ENCODE results near the gene CPT1C.
A peak's percentile ranks its signal among the peaks of the same experiment; 100 is the strongest.

The CPT1C gene

DNA sequence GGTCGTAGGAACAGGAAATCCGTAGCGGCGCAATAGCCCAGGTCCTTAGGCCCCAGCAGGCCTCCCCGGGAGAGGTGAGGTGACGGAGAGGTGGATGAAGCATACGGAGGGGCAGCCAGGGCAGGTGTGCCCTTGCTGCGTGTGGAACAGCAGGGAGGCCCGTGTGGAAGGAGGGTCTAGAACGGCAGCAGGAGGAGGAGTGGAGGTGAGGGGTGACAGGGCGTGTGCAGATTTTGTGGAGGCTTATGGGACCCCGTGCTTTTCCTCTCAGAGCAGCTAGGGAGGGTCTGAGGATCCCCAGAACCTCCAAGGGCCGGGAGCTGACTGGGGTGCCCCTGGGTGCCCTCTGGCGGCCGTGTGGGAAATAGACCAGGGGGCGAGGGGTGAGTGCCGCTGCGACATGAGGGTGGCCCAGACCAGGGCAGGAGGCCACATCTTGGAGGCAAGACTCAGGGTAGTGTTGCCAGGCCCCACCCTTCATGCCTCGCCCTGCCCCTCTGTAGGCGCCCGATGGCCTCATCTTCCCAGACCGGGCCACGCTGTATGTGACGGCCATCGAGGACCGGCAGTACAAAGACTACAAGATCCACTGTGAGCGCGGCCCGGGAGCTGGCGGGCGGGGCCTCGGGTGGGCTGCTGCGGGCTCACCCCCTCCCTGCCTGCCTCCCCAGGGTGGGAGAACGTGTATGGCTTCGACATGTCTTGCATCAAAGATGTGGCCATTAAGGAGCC is 6.5 kb upstream of the CPT1C start:
- no peak for DNase-seq

DNA sequence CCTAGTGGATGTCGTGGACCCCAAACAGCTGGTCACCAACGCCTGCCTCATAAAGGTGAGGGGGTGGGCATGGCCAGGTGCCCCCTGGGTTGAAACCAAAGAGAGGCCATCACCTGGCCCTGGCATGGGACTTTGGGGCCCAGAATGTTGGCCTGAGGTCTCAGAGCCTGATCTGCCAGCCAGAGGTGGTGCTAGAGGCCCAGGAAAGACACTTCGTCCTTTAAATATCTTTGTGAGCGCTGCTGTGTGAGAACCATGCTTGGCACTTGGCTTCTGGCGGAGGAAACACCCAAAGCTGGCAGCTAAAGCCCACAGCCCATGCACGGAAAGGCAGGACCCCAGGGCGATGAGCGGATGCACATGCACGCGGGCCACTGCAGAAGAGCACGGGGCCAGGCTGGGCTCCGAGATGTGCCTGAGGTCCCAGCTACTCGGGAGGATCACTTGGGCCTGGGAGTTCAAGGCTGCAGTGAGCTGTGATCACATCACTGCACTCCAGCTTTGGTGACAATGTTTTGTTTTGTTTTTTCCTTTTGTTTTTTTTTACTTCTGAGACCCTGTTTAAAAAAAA is 5.8 kb upstream of the CPT1C start:
- DNase-seq = no peak

DNA sequence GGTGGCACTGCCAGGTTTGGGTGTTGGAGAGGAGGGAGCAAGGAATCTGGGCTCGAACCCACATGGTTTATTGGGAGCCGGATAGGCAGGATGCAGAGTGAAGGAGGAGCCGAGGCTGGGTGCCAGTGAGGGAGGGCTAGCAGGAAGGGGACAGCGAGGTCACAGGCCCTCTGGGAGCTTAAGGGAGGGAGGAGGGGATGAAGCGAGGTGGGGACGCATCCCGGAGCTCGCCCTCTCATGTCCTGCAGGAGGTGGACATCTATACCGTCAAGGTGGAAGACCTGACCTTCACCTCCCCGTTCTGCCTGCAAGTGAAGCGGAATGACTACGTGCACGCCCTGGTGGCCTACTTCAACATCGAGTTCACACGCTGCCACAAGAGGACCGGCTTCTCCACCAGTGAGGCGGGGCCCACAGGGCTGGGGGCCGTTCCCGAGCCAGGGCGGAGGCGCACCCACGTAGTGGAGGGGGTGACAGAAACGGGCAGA is 5.0 kb upstream of the CPT1C start:
- DNase-seq = no peak

DNA sequence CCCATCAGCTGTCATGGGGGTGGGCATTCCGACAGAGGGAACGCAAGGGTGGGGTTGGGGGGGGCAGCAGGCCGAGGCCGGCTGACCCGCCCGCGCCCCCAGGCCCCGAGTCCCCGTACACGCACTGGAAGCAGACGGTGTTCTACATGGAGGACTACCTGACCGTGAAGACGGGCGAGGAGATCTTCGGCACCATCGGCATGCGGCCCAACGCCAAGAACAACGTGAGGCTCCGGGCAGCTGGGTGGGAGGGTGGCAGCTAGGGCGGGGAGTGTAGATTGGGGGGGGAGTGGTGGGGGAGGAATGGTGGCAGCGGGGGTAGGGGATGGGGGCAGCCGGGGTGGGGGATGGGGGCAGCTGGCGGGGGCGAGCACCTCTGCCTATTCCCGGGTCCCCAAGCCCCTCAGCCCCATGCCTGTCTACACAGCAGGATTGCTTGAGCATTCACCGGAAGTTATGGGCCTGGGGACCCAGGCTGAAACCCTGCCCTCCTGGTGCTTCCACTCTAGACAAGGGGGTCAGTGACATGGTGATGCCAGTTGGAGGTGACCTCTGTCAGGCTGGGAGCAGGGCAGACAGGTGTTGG is 4.3 kb upstream of the CPT1C start:
- no peak for DNase-seq

DNA sequence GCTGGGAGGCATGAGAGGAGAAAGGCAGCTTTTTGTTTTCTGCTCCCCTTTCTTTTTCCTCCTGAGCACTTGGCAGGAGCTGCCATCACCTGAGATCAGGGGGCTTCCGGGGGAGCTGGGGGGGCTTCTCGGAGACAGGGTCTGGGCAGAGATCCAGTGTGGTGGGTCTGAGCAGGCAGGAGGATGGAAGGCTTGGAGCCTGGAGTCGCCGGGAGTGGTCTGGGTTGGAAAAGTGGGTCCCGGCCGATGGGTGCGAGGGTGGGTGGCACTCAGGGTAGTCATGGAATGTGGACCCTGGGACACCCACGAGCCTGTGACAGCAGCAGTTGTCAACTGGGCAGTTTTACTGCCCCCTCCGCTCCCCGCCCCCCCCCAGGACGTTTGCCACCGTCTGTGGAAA is 3.8 kb upstream of the CPT1C start:
- no peak for DNase-seq

DNA sequence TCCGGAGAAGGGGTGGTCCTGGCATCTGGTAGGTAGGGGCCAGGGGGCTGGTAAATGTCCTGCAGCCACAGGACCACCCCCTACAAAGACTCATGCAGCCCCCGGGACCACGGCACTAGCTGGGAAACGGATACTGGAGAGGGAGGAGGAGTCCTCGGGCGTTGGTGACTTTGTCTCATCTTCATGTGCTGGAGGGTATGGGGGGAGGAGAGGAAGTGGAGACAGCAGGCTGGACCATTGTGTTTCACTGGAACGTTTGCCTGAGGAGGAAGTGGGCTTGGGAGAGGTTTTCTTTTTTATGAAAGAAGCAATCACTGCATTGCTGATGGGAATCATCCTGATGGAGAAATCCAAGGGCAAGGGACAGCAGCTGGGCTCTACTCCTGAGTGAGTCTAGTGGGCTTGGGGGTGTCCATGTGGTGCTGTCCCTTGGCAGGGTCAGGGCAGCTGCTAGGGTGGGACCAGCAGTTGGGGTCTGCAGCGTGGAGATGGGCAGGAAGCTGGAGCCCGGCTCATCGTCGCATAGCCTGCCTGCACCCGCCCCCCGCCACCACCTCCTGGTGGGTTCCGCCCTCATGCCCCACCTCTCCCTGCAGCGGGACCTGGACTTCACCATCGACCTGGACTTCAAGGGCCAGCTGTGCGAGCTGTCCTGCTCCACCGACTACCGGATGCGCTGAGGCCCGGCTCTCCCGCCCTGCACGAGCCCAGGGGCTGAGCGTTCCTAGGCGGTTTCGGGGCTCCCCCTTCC is 3.2 kb upstream of the CPT1C start:
- DNase-seq = no peak

DNA sequence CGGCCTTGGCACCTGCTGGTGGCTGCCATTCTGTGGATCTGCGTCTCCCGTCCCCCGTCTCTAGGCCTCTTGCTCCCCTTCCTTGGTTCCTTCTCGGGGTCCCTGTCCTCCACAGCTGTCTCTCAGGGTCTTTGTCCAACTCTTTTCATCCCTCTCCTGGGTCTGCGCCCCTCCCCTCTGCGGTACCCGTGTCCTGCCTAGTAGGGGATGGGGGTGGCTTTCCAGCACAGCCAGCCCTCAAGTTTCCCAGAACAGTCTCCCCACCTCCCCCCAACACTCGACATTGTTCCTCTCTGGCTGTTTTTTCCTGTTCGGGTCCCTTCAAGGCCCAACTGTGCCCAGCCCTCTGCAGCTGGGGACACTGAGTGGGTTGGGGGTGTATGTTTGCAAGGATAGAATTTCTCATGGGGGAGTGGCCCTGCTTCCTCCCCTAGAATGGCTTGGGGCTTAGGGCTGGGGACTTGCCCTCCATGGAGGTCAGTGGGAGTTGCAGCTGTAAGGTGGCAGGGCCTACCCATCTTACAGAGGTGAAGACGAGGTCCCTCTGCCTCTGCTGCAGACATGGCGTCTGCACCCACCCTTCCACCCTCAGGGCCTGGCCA is 2.3 kb upstream of the CPT1C start:
- DNase-seq = no peak

DNA sequence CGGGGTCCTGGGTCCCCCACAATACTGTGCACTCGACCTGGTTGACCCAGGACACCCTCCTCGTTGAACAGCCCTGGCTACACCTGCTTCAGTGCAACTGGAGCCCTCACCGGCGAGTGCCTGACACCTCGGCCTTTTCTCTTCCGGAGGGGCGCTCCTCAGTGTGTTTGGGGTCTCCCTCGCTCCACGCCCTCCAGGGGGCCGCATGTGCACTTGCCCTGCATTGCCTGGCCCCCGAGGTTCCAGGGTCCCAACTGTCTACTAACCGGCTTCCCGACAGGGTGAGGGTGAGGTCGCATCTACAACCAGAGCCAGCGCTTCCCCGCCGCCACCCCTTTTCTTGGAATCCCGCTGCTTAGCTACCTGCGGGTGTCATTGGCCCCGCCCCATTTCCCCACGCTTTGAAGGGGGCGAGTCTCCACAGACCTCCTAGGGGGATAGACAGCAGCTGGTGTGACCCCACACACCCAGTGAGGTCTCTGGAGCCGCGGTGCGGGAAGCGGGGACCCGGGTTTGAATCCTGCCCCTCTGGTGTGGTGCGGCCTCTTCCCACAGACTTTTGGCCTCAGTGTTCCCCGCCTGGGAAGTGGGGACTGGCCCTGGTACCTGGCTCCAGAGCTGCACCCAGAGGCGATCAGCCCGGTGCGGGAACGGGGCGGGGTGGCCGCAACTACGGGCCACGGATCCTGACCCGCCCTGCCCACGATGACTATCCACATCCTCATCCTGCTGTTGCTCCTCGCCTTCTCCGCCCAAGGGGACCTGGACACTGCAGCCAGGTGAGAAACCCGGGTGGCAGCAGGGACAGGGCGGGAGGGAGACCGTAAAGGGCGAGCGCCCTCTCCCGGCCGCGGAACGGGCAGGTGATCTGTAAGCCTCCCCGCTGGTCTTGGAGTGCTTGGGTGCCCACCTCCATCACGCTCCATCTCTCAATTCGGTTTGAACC is 1.5 kb upstream of the CPT1C start, which contains the start of gene ADM5:
TSS of gene ADM5 (plus strand) at position 462 of the 946 bp plus-strand sequence. CDS start at position 706, 244 bp downstream.
- DNase-seq = peak; percentile 44

DNA sequence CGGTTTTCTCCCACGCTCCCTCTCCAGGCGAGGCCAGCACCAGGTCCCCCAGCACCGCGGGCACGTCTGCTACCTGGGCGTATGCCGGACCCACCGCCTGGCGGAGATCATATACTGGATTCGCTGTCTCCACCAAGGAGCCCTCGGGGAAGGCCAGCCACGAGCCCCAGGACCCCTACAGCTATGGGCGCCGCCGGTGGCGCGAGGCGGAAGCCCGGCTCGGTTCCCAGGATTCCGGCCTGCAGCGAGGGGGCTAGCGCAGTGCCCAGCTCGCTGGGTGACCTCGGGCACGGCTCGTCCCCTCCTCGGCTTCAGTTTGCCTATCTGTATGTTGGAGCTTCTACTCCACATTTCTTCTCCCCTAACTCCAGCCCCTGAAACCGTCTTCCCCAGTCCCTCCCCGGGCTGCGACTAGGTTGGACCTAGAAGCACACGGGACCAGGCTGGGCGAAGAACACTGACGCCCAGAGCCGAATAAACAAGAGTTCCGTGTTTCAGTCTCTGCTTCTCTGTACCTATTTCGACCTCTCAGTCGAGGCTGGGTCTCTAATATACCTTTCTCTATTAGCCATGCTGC is 749 bp upstream of the CPT1C start:
- no peak for DNase-seq

DNA sequence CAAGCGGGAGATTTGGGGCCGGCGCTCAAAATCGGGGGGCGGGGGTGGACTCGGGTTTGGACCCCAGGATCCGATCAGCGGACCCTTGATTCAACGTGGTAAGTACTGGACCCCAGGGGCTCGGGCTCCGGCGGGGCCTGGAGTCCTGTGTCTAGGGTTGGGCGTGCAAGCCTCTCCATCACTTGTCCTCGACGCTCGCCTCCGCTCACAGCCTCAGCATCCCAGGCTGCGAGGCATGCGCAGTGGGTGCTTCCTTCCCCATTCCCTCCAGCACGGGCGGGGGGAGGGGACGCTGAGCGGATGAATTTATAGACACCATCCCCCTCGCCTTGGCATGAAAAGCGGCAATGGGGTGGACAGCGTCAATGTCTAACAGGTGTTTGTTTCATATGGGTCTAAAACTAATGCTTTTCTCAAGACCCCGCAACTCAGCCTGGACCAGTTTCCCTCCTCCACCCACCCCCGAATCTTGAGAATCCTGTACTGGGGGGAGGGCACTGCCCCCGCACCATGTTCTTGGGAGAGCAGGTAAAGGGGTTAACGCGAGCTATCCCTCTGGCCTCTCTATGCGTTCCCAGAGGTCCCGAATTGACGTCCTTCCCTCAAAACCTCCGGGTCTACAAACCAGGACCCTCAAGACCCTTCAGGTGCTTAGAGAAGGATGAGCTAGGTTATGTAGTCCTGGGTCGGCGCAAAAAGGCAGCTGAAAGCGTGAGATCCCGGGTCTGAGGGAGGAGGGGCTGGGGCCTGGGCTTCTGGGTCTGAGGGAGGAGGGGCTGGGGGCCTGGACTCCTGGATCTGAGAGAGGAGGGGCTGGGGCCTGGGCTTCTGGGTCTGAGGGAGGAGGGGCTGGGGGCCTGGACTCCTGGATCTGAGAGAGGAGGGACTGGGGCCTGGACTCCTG is 579 bp downstream of the CPT1C start:
- peak; percentile 44 for DNase-seq

DNA sequence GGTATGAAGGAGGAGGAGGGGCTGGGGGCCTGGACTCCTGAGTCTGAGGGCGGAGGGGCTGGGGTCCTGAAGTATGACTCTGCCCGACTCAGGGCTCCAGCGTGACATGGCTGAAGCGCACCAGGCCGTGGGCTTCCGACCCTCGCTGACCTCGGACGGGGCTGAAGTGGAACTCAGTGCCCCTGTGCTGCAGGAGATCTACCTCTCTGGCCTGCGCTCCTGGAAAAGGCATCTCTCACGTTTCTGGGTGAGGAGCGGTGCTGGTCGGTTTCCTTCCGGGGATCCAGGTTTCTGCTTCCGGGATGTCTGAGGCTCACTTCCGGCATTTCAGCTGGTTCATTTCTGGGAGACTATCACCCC is 1.2 kb downstream of the CPT1C start:
- no peak for DNase-seq

DNA sequence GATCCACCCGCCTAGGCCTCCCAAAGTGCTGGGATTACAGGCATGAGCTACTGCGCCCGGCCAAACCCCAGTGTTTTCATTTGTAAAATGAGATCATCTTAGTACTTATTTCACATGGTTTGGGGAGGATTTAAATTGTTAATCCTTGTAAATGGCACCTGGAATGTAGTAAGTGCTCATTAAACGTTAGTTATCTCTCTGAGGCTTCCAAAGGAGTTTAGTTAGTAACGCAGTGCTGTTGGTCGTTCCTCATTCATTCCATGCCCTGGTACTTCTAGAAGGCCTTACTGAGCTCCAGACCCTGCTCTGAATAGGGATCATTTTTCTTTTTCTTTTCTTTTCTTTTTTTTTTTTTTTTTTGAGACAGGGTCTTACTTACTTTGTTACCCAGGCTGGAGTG is 5.2 kb downstream of the CPT1C start:
- no peak for DNase-seq

DNA sequence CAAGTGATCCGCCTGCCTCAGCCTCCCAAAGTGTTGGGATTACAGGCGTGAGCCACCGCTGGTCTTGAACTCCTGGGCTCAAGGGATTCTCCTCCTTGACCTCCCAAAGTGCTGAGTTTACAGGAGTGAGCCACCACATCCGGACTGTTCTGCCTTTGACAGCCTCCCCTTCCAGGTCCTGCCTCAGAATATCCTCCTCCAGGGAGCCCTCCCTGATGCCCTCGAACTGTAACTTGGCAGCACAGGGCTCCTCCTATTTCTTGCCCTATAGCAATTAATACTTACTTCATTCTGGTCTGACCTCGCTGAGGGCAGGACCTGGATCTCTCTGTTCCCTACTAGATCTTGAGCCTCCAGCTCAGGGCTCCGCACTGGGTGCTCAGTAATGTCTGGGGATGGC is 5.9 kb downstream of the CPT1C start:
- DNase-seq = no peak

DNA sequence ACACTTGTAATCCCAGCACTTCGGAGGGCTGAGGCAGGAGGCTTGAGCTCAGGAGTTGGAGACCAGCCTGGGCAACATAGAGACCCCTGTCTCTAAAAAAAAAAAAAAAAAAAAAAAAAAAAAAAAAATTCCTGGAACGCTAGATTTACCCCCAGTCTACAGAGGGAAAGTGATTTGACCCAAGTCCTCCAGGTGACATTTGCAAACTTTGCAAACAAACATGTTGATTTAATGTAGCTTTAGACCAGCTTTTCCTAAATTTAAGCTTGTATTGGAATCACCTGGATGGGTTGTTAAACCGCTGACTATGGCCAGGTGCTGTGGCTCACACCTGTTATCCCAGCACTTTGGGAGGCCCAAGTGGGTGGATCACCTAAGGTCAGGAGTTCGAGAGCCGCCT is 8.4 kb downstream of the CPT1C start:
- DNase-seq = no peak

DNA sequence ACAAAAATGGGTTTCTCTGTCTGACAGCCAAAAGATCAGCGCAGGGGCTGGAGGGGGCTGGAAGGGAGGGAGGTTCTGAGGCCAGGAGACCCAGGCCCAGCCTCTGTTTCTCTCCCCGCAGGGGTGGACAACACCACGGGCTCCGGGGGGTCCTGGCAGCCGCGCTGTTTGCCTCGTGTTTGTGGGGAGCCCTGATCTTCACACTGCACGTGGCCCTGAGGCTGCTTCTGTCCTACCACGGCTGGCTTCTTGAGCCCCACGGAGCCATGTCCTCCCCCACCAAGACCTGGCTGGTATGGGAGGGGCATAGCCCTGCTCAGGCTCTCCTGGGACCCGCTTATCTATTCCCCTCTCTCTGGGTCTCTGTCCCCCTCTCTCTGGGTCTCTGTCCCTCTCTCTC is 9.6 kb downstream of the CPT1C start:
- no peak for DNase-seq

DNA sequence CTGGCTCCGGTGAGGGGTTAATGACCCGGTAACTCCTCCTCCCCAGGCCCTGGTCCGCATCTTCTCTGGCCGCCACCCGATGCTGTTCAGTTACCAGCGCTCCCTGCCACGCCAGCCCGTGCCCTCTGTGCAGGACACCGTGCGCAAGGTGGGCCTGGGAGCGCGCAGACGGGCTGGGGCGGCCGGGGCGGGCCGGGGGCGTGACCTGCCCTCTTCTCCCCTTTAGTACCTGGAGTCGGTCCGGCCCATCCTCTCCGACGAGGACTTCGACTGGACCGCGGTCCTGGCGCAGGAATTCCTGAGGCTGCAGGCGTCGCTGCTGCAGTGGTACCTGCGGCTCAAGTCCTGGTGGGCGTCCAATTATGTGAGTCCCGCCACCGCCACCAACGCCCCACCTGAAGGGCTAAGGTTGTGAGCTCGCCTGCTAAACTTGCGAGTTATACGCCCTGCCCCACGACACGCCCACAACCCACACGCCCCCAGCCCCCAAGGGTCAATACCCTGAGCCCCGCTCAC is 10.4 kb downstream of the CPT1C start:
- no peak for DNase-seq

DNA sequence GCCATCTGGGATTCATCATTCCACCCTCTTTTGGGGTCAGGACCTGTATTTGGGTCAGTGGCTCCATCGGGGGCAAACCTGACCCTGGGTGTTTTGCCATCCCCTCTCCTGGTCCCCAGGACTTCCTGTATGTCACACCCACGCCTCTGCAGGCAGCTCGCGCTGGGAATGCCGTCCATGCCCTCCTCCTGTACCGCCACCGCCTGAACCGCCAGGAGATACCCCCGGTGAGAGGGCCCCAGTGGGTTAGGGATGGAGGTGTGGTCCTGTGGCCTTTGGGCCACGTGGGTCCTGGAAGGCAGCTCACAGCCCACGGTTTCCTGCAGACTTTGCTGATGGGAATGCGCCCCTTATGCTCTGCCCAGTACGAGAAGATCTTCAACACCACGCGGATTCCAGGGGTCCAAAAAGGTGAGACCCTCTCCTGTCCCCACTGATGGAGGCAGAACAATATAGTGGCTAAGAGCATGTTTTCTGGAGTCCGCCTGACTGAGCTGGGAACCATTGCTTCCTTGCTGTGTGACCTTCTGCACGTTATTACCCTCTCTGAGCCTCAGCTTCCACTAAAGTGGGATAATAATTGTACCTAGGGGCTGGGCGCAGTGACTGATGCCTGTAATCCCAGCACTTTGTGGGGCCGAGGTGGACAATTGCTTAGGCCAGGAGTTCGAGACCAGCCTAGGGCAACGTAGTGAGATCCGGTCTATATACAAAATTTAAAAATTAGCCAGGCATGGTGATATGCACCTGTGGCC is 14.1 kb downstream of the CPT1C start:
- DNase-seq = no peak

DNA sequence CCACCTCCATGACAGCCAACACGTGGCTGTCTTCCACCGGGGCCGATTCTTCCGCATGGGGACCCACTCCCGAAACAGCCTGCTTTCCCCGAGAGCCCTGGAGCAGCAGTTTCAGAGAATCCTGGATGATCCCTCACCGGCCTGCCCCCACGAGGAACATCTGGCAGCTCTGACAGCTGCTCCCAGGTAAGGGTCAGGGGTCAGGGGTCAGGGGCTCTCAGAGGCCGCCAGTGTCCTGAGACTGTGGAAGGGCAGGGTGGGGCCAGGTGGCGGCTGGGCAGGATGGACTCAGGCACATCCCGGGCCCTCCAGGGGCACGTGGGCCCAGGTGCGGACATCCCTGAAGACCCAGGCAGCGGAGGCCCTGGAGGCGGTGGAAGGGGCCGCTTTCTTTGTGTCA is 15.0 kb downstream of the CPT1C start:
- DNase-seq = no peak

DNA sequence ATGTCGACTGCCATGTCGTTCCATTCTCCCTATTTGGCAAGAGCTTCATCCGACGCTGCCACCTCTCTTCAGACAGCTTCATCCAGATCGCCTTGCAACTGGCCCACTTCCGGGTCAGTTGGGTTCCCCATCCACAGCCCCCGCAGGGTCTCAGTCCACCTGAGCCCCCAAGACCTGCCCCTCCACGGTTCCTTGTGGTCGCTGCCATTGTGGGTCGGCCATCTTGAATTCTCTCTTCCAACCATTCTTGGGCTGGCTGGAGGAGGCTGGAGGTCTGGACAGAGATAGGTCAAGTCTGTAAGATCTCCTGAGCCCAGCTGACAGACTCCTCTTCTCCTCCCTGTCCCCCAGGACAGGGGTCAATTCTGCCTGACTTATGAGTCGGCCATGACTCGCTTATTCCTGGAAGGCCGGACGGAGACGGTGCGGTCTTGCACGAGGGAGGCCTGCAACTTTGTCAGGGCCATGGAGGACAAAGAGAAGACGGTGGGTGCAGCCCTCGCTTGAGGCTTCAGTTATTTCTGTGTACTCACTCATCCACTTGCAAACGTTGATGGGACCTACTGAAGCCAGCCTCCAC is 19.5 kb downstream of the CPT1C start:
- no peak for DNase-seq

Data from stimulated activated CD4-positive, alpha-beta T cell treated with anti-CD3 and anti-CD28 coated beads, Interleukin-4, amount 100 ng/mL, for 24 hours (primary cell).